ENCODE measurements around the gene LRP5. TPM values are rescaled to one million over a fixed set of nuclear protein-coding genes. Genes with fewer than 3 reads are reported as not detected.

The LRP5 gene
- total RNA-seq, 1 donor from 2014 or later: 42.5 TPM

DNA sequence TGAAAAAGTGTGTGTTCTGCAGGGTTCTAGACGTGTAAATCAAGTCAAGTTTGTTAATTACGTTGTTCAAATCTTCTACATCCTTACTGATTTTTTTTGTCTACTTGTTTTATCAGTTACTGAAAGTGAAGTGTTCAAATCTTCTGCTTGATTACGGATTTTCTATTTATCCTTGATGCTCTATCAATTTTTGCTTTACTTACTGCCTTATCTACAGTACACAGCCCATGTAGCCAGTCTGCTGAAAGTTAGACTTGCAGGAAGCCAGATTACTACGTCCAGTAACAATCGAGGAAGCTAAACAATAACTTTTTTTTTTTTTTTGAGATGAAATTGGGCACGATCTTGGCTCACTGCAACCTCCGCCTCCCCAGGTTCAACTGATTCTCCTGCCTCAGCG is 25.0 kb upstream of the LRP5 start:
- TF ChIP-seq POLR2AphosphoS5 (IDR thresholded peaks at IDR 0.05; ENCODE audit: insufficient read depth in 1 of 2, low read depth in 1 of 2) (no peak), POLR2A (IDR thresholded peaks at IDR 0.05) (no peak)
- H3K4me3 ChIP-seq: no peak overlapping the region
- H3K9me3 ChIP-seq: no peaks in the 10 kb centered on the region
- no peaks in the 10 kb centered on the region for H3K4me1 ChIP-seq
- no peaks in the 10 kb centered on the region for H3K27me3 ChIP-seq
- intact Hi-C loops (cut with DNase I): no loop called here
- no peak overlapping the region for H3K27ac ChIP-seq
- DNase-seq (ENCODE audit: extremely low spot score in 2 of 2): no peak
- no peaks in the 10 kb centered on the region for H3K36me3 ChIP-seq

DNA sequence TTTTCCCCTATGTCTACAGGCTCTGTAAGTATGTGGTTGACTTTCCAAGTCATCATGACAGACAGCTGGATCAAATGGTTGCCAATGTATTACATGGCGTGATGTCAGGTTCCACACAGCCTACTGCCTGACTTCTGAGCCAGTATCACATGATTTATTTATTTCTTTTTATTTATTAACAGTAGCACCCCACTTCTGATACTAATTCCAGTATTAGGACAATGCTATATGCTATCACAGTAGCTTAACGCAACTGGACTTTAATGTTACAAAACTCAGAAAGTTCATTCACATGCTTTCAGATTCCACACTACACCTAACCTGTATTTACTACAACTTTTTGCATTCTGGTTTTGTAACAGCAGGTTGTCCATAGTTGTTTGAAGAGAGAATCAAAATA is 22.9 kb upstream of the LRP5 start:
- intact Hi-C loops (cut with DNase I): no loop called here
- TF ChIP-seq, protein P1, sequence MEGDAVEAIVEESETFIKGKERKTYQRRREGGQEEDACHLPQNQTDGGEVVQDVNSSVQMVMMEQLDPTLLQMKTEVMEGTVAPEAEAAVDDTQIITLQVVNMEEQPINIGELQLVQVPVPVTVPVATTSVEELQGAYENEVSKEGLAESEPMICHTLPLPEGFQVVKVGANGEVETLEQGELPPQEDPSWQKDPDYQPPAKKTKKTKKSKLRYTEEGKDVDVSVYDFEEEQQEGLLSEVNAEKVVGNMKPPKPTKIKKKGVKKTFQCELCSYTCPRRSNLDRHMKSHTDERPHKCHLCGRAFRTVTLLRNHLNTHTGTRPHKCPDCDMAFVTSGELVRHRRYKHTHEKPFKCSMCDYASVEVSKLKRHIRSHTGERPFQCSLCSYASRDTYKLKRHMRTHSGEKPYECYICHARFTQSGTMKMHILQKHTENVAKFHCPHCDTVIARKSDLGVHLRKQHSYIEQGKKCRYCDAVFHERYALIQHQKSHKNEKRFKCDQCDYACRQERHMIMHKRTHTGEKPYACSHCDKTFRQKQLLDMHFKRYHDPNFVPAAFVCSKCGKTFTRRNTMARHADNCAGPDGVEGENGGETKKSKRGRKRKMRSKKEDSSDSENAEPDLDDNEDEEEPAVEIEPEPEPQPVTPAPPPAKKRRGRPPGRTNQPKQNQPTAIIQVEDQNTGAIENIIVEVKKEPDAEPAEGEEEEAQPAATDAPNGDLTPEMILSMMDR (IDR thresholded peaks at IDR 0.05): no peak
- TF ChIP-seq POLR2AphosphoS5 (IDR thresholded peaks at IDR 0.05; ENCODE audit: insufficient read depth in 1 of 2, low read depth in 1 of 2) (no peak), POLR2A (IDR thresholded peaks at IDR 0.05) (no peak)
- Histone ChIP-seq H3K4me3 (no peak overlapping the region), H3K27ac (no peak overlapping the region), H3K36me3 (no peaks in the 10 kb centered on the region), H3K27me3 (no peaks in the 10 kb centered on the region), H3K4me1 (no peaks in the 10 kb centered on the region), H3K9me3 (no peaks in the 10 kb centered on the region)
- DNase-seq (ENCODE audit: extremely low spot score in 2 of 2): no peak

DNA sequence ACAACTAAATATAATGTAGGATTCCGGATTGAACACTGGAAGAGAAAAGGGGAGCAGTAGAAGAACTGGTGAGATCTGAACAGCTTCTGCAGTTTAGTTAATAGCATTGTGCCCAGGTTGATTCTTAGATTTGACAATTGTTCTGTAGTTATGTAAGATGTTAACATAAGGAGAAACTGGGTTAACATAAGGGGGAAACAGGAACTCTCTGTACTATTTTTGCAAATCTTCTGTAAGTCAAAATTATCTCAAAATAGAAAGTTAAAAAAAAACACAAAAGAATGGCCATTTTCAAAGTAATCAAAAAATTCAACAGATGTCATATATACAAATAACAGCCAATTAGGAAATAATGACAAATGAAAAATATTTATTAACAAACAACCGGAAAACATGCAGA is 18.7 kb upstream of the LRP5 start:
- Histone ChIP-seq H3K4me1 (peaks cover 13% of the 10 kb centered on the region), H3K36me3 (no peaks in the 10 kb centered on the region), H3K27ac (no peak overlapping the region), H3K27me3 (no peaks in the 10 kb centered on the region), H3K4me3 (no peak overlapping the region), H3K9me3 (no peaks in the 10 kb centered on the region)
- TF ChIP-seq POLR2AphosphoS5 (IDR thresholded peaks at IDR 0.05; ENCODE audit: insufficient read depth in 1 of 2, low read depth in 1 of 2) (no peak), POLR2A (IDR thresholded peaks at IDR 0.05) (no peak)
- TF ChIP-seq, protein P1 (IDR thresholded peaks at IDR 0.05): no peak
- DNase-seq (ENCODE audit: extremely low spot score in 2 of 2): no peak
- intact Hi-C loops (cut with DNase I): no loop called here

DNA sequence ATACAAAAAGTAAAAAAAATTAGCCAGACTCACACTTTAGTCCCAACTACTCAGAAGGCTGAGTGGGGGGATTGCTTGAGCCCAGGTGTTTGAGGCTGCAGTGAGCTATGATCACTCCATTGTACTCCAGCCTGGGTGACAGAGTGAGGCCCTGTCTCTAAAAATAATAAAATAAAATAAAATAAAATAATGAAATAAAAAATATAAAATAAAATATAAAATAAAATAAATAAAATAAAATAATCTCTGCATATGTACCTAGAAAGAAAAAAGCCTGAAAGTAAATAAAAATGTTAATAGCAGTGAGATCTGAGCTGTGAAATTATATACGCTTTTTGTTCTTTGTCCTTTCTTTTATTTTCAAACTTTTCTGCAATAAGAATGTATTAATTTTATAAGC is 17.1 kb upstream of the LRP5 start:
- DNase-seq (ENCODE audit: extremely low spot score in 2 of 2): no peak
- TF ChIP-seq, protein P1 (IDR thresholded peaks at IDR 0.05): no peak
- no peak for TF ChIP-seq POLR2A (IDR thresholded peaks at IDR 0.05)
- TF ChIP-seq POLR2AphosphoS5 (IDR thresholded peaks at IDR 0.05; ENCODE audit: insufficient read depth in 1 of 2, low read depth in 1 of 2): no peak
- H3K4me1 ChIP-seq: peaks cover 13% of the 10 kb centered on the region
- intact Hi-C loops (cut with DNase I): loop anchor here (5.0 kb wide), 1 partner anchor 38 kb away; no protein-coding TSS in a partner anchor
- no peak overlapping the region for H3K4me3 ChIP-seq
- no peaks in the 10 kb centered on the region for H3K9me3 ChIP-seq
- no peaks in the 10 kb centered on the region for H3K36me3 ChIP-seq
- no peak overlapping the region for H3K27ac ChIP-seq
- no peaks in the 10 kb centered on the region for H3K27me3 ChIP-seq

DNA sequence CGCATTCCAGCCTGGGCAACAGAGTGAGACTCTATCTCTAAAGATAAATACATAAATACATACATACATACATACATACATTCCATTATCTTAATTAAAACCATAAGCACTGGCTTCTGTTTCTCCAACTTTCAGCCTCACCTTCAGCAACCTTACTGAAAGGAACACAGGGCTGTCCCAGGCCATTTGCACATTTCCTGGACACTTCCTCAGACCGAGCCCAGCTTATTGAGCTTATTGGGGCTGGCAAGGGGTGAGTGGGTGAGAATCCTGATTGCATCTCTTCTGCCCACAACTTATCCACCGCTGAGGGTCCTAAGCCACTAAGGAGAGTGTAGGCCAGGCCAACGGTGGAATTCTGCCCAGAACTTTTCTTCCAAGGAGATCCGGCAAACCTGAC is 16.5 kb upstream of the LRP5 start:
- Histone ChIP-seq H3K4me1 (peaks cover 13% of the 10 kb centered on the region), H3K9me3 (no peaks in the 10 kb centered on the region), H3K27me3 (no peaks in the 10 kb centered on the region), H3K27ac (no peak overlapping the region), H3K4me3 (no peak overlapping the region), H3K36me3 (no peaks in the 10 kb centered on the region)
- intact Hi-C loops (cut with DNase I): loop anchor here (5.0 kb wide), 1 partner anchor 39 kb away; no protein-coding TSS in a partner anchor
- DNase-seq (ENCODE audit: extremely low spot score in 2 of 2): no peak
- TF ChIP-seq, protein P1 (IDR thresholded peaks at IDR 0.05): no peak
- TF ChIP-seq POLR2AphosphoS5 (IDR thresholded peaks at IDR 0.05; ENCODE audit: insufficient read depth in 1 of 2, low read depth in 1 of 2): no peak
- no peak for TF ChIP-seq POLR2A (IDR thresholded peaks at IDR 0.05)

Measured in vagina (tissue), 2 donors.